ENCODE measurements around the gene NOC2L.

The NOC2L gene

DNA sequence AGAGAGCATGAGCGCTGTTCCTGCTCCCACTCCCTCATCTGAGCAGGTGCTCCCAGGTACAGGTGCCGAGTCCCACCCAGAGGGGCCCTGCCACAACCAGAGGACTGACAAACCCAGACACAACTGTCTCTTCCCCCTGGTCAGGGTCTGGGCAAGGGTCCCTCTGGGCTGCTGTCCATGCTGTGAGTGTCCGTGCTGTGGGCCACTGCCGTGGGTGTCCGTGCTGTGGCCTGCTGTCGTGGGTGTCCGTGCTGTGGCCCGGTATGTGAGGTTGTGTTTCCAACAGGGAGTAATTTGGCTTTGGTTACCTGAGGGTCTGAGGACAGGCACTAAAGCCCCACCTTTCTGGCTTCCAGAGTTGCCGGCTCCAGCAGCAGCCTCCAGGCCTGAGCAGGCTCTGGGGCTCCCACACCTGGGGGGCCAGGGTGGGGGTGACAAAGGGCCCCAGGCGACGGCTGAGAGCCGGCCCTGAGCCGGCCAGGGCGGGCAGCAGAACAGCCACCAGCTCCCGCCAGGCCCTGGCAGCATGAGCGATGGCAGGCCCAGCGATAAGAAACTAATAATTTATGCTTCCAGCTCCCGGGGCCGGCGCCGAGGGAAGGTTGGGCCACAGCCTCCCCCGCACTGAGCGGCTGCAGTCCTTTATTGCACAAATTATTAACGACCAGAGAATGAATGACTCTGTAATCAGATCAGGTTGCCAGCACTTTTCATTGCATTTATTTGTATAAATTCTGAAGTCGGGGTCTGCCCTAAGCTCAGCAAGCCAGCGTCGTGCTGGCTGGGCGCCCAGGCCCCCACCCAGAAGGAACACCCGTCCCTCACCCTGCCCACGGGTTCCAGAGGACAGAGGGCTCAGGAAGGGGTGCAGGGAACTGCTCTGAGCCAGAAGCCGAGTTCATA lies 42.6 kb downstream of the NOC2L start:
- TF ChIP-seq GABPA (IDR thresholded peaks at IDR 0.05; ENCODE audit: low read depth) (no peak), POLR2AphosphoS5 (IDR thresholded peaks at IDR 0.05; ENCODE audit: low read depth) (no peak), SPI1 (IDR thresholded peaks at IDR 0.05; ENCODE audit: borderline replicate concordance, low read depth) (no peak)
- TF ChIP-seq, protein P1, sequence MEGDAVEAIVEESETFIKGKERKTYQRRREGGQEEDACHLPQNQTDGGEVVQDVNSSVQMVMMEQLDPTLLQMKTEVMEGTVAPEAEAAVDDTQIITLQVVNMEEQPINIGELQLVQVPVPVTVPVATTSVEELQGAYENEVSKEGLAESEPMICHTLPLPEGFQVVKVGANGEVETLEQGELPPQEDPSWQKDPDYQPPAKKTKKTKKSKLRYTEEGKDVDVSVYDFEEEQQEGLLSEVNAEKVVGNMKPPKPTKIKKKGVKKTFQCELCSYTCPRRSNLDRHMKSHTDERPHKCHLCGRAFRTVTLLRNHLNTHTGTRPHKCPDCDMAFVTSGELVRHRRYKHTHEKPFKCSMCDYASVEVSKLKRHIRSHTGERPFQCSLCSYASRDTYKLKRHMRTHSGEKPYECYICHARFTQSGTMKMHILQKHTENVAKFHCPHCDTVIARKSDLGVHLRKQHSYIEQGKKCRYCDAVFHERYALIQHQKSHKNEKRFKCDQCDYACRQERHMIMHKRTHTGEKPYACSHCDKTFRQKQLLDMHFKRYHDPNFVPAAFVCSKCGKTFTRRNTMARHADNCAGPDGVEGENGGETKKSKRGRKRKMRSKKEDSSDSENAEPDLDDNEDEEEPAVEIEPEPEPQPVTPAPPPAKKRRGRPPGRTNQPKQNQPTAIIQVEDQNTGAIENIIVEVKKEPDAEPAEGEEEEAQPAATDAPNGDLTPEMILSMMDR (IDR thresholded peaks at IDR 0.05; ENCODE audit: insufficient read depth, low read length): no peak
- TF ChIP-seq, protein P2, sequence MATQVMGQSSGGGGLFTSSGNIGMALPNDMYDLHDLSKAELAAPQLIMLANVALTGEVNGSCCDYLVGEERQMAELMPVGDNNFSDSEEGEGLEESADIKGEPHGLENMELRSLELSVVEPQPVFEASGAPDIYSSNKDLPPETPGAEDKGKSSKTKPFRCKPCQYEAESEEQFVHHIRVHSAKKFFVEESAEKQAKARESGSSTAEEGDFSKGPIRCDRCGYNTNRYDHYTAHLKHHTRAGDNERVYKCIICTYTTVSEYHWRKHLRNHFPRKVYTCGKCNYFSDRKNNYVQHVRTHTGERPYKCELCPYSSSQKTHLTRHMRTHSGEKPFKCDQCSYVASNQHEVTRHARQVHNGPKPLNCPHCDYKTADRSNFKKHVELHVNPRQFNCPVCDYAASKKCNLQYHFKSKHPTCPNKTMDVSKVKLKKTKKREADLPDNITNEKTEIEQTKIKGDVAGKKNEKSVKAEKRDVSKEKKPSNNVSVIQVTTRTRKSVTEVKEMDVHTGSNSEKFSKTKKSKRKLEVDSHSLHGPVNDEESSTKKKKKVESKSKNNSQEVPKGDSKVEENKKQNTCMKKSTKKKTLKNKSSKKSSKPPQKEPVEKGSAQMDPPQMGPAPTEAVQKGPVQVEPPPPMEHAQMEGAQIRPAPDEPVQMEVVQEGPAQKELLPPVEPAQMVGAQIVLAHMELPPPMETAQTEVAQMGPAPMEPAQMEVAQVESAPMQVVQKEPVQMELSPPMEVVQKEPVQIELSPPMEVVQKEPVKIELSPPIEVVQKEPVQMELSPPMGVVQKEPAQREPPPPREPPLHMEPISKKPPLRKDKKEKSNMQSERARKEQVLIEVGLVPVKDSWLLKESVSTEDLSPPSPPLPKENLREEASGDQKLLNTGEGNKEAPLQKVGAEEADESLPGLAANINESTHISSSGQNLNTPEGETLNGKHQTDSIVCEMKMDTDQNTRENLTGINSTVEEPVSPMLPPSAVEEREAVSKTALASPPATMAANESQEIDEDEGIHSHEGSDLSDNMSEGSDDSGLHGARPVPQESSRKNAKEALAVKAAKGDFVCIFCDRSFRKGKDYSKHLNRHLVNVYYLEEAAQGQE (IDR thresholded peaks at IDR 0.05; ENCODE audit: insufficient replicate concordance, low read depth): no peak
- DNase-seq (ENCODE audit: low read depth in 1 of 2, low spot score in 1 of 2): no peak
- Histone ChIP-seq H3K27ac (replicated peaks) (no peak overlapping the region), H3K27me3 (ENCODE audit: insufficient read depth, poor library complexity, severe bottlenecking) (no peaks in the 10 kb centered on the region), H3K4me3 (replicated peaks; ENCODE audit: insufficient read depth, low read length) (no peak overlapping the region)

DNA sequence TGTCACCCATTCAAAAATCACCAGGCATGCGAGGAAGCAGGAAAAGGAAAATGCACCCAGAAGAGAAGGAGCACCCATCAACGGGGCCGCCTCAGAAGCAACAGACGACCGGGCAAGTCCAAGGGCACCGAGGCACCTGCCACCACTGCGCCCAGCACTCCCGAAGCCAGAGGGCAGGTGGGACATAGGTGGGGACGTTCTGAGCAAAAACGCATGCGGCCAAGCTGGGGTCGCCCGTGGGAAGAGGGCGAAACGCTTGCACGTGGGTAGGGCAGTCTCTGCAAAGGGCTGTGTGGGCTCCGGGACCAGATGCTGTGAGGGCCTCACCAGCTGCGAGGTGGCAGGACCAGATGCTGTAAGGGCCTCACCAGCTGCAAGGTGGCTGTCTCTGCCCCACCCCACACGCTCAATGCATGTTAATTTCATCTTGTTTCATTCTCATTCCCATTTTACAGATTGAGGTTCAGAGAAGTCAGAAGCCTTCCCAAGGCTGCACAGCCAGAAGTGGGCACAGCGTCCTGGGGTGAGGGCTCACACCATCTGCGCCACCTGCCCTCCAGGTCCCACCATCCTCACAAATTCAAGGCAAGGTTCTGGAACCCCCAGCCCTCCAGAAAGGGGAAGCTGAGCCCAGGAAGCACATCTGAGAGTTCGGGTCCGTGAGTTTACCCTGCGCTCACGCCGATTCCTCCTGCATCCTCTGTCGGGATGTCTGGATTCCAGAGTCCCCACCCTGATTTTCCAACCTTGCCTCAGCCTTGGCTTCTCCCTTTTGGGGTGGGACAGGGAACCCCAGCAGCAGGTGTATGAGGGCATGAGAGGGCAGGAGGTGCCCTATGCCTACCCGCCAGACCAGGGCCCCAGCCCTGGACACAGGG lies 43.5 kb downstream of the NOC2L start:
- TF ChIP-seq POLR2AphosphoS5 (IDR thresholded peaks at IDR 0.05; ENCODE audit: low read depth) (0 out of 2 replicates have a peak, but pooled peaks have one; percentile 16), GABPA (IDR thresholded peaks at IDR 0.05; ENCODE audit: low read depth) (no peak), SPI1 (IDR thresholded peaks at IDR 0.05; ENCODE audit: borderline replicate concordance, low read depth) (no peak)
- TF ChIP-seq, protein P2 (IDR thresholded peaks at IDR 0.05; ENCODE audit: insufficient replicate concordance, low read depth): no peak
- TF ChIP-seq, protein P1 (IDR thresholded peaks at IDR 0.05; ENCODE audit: insufficient read depth, low read length): no peak
- no peak for DNase-seq (ENCODE audit: low read depth in 1 of 2, low spot score in 1 of 2)
- H3K27me3 ChIP-seq (ENCODE audit: insufficient read depth, poor library complexity, severe bottlenecking): no peaks in the 10 kb centered on the region
- H3K4me3 ChIP-seq (replicated peaks; ENCODE audit: insufficient read depth, low read length): no peak overlapping the region
- H3K27ac ChIP-seq (replicated peaks): no peak overlapping the region

DNA sequence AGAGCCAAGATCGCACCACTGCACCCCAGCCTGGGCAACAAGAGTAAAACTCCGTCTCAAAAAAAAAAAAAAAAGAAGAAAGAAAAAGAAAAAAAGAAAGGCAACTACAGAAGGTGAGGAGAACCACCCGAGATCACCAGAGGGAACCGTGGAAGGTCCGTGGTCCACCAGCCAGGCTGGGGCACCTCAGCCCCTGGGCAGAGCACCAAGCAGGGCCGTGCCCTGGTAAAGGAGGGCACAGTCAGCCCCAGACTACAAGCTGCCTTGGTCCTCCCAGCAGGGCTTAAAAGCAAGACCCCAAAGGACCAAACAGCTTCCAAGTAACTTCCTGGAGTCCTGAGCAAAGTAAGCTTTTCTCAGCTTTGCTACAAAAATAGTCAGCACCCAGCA lies 44.2 kb downstream of the NOC2L start:
- no peak overlapping the region for H3K4me3 ChIP-seq (replicated peaks; ENCODE audit: insufficient read depth, low read length)
- no peak for DNase-seq (ENCODE audit: low read depth in 1 of 2, low spot score in 1 of 2)
- TF ChIP-seq, protein P1 (IDR thresholded peaks at IDR 0.05; ENCODE audit: insufficient read depth, low read length): no peak
- no peak for TF ChIP-seq GABPA (IDR thresholded peaks at IDR 0.05; ENCODE audit: low read depth)
- no peak for TF ChIP-seq SPI1 (IDR thresholded peaks at IDR 0.05; ENCODE audit: borderline replicate concordance, low read depth)
- no peak for TF ChIP-seq POLR2AphosphoS5 (IDR thresholded peaks at IDR 0.05; ENCODE audit: low read depth)
- TF ChIP-seq, protein P2 (IDR thresholded peaks at IDR 0.05; ENCODE audit: insufficient replicate concordance, low read depth): no peak
- H3K27me3 ChIP-seq (ENCODE audit: insufficient read depth, poor library complexity, severe bottlenecking): no peaks in the 10 kb centered on the region
- H3K27ac ChIP-seq (replicated peaks): no peak overlapping the region
